ENCODE data around the gene CD2BP2.
A peak's percentile ranks its signal among the peaks of the same experiment; 100 is the strongest.

CD2BP2 gene

DNA sequence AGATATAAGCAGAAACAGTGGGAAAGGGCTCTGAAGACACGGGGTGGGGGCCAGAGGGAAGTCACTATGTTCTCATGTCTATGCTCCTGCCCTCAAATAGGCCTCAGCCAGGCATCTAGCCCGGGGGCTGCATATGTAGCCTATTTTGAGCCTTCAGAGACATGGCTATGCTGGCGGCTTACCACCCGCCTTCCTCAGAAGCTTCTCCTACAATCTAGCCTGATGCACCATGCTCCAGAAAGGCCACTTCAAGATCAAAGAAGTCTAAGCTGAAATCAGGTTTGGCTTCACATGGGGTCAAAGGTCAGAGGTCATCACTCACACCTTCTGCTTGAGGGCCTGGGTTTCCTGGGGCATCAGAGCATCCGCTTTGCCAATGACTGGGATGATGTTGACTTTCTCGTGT lies 25.7 kb upstream of the CD2BP2 start:
- H3K36me3 ChIP-seq (ENCODE audit: low read length), result no peaks in the 10 kb centered on the region
- no peaks in the 10 kb centered on the region for H4K20me1 ChIP-seq (ENCODE audit: low read depth, low read length)
- peak overlapping the region; percentile 96 for H3K4me2 ChIP-seq (ENCODE audit: low read depth, low read length, poor library complexity, severe bottlenecking)
- H3K27me3 ChIP-seq (ENCODE audit: low read length), result no peaks in the 10 kb centered on the region
- TF ChIP-seq EZH2phosphoT487 (conservative IDR thresholded peaks at IDR 0.05; ENCODE audit: low read length), result no peak
- TF ChIP-seq, protein P1, sequence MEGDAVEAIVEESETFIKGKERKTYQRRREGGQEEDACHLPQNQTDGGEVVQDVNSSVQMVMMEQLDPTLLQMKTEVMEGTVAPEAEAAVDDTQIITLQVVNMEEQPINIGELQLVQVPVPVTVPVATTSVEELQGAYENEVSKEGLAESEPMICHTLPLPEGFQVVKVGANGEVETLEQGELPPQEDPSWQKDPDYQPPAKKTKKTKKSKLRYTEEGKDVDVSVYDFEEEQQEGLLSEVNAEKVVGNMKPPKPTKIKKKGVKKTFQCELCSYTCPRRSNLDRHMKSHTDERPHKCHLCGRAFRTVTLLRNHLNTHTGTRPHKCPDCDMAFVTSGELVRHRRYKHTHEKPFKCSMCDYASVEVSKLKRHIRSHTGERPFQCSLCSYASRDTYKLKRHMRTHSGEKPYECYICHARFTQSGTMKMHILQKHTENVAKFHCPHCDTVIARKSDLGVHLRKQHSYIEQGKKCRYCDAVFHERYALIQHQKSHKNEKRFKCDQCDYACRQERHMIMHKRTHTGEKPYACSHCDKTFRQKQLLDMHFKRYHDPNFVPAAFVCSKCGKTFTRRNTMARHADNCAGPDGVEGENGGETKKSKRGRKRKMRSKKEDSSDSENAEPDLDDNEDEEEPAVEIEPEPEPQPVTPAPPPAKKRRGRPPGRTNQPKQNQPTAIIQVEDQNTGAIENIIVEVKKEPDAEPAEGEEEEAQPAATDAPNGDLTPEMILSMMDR (IDR thresholded peaks at IDR 0.05; ENCODE audit: insufficient read depth, low read length, poor library complexity, severe bottlenecking), result no peak
- peaks cover 13% of the 10 kb centered on the region for H3K79me2 ChIP-seq (ENCODE audit: insufficient read depth, low read length)
- peak overlapping the region; percentile 66 for H3K4me3 ChIP-seq (ENCODE audit: insufficient read depth, low read length, poor library complexity, severe bottlenecking)
- peak overlapping the region; percentile 76 for H3K27ac ChIP-seq (ENCODE audit: low read depth, low read length)
- H3K9ac ChIP-seq (ENCODE audit: low read length), result peak overlapping the region; percentile 77; the same call in 1 of the 2 replicates
- H2AFZ ChIP-seq (ENCODE audit: low read depth, low read length, severe bottlenecking), result no peak overlapping the region
- H3F3A ChIP-seq (ENCODE audit: insufficient read depth), result peaks cover 22% of the 10 kb centered on the region
- no peaks in the 10 kb centered on the region for H3K9me2 ChIP-seq (replicated peaks; ENCODE audit: insufficient read depth, low read length)
- no peaks in the 10 kb centered on the region for H3K9me3 ChIP-seq (ENCODE audit: insufficient read depth, low read length)

- Histone ChIP-seq H3K27ac (ENCODE audit: low read depth, low read length) (peak overlapping the region; percentile 76), H3K4me3 (ENCODE audit: insufficient read depth, low read length, poor library complexity, severe bottlenecking) (no peak overlapping the region), H4K20me1 (ENCODE audit: low read depth, low read length) (no peaks in the 10 kb centered on the region), H3K9ac (ENCODE audit: low read length) (no peak overlapping the region), H3K9me3 (ENCODE audit: insufficient read depth, low read length) (no peaks in the 10 kb centered on the region), H3K79me2 (ENCODE audit: insufficient read depth, low read length) (peaks cover 13% of the 10 kb centered on the region), H3K36me3 (ENCODE audit: low read length) (no peaks in the 10 kb centered on the region), H3K9me2 (replicated peaks; ENCODE audit: insufficient read depth, low read length) (no peaks in the 10 kb centered on the region), H3K27me3 (ENCODE audit: low read length) (no peaks in the 10 kb centered on the region), H2AFZ (ENCODE audit: low read depth, low read length, severe bottlenecking) (no peak overlapping the region), H3K4me2 (ENCODE audit: low read depth, low read length, poor library complexity, severe bottlenecking) (peak overlapping the region; percentile 96), H3F3A (ENCODE audit: insufficient read depth) (peaks cover 22% of the 10 kb centered on the region)
- TF ChIP-seq, protein P1 (IDR thresholded peaks at IDR 0.05; ENCODE audit: insufficient read depth, low read length, poor library complexity, severe bottlenecking), result no peak
- no peak for TF ChIP-seq EZH2phosphoT487 (conservative IDR thresholded peaks at IDR 0.05; ENCODE audit: low read length)
Measured at GRCh38 chr16:30380072-30380802, 25.1 kb upstream of the CD2BP2 start.

- Histone ChIP-seq H3F3A (ENCODE audit: insufficient read depth) (peaks cover 22% of the 10 kb centered on the region), H3K4me3 (ENCODE audit: insufficient read depth, low read length, poor library complexity, severe bottlenecking) (peak overlapping the region; percentile 57), H3K4me2 (ENCODE audit: low read depth, low read length, poor library complexity, severe bottlenecking) (peak overlapping the region; percentile 81), H2AFZ (ENCODE audit: low read depth, low read length, severe bottlenecking) (no peak overlapping the region), H3K27me3 (ENCODE audit: low read length) (no peaks in the 10 kb centered on the region), H4K20me1 (ENCODE audit: low read depth, low read length) (no peaks in the 10 kb centered on the region), H3K79me2 (ENCODE audit: insufficient read depth, low read length) (peaks cover 13% of the 10 kb centered on the region), H3K9me3 (ENCODE audit: insufficient read depth, low read length) (no peaks in the 10 kb centered on the region), H3K9me2 (replicated peaks; ENCODE audit: insufficient read depth, low read length) (no peaks in the 10 kb centered on the region), H3K36me3 (ENCODE audit: low read length) (no peaks in the 10 kb centered on the region), H3K27ac (ENCODE audit: low read depth, low read length) (peak overlapping the region; percentile 91), H3K9ac (ENCODE audit: low read length) (peak overlapping the region; percentile 70)
- no peak for TF ChIP-seq EZH2phosphoT487 (conservative IDR thresholded peaks at IDR 0.05; ENCODE audit: low read length)
- TF ChIP-seq, protein P1 (IDR thresholded peaks at IDR 0.05; ENCODE audit: insufficient read depth, low read length, poor library complexity, severe bottlenecking), result no peak
Measured at GRCh38 chr16:30379158-30379783, 24.2 kb upstream of the CD2BP2 start.

All from SU-DHL-6 (cell line).